GM12864 (cell line): ENCODE measurements around the gene PDE4B.

Experiments
- DNase-seq: peaks from one replicate; pipeline ENCODE4 v3.0.0-alpha.2; 2011; ENCODE audit warnings: low read depth
- H3K4me3 ChIP-seq: 2 replicates; pipeline ENCODE4 v1.5.1; 2011; ENCODE audit warnings: mild to moderate bottlenecking, low read depth, low read length, control low read depth
- CTCF ChIP-seq: IDR thresholded peaks from 2 replicates; pipeline ENCODE4 v1.5.1; 2011; ENCODE audit warnings: low read depth, mild to moderate bottlenecking, moderate library complexity, low read length, control low read depth, inconsistent platforms; ENCODE audit errors: missing control alignments

Gene PDE4B

GRCh38 chr1:66342707-66343106 lies 550.0 kb downstream of the PDE4B start:
- no peak for TF ChIP-seq CTCF
- DNase-seq = no peak
- H3K4me3 ChIP-seq = no peak overlapping the region

GRCh38 chr1:66343569-66344325 lies 551.1 kb downstream of the PDE4B start:
- no peak for DNase-seq
- TF ChIP-seq CTCF = no peak
- no peak overlapping the region for H3K4me3 ChIP-seq

- no peak for DNase-seq
- H3K4me3 ChIP-seq = no peak overlapping the region
- no peak for TF ChIP-seq CTCF
Measured at GRCh38 chr1:66346057-66346795, 553.5 kb downstream of the PDE4B start.

- no peak for TF ChIP-seq CTCF
- H3K4me3 ChIP-seq = no peak overlapping the region
- DNase-seq = no peak
Measured at GRCh38 chr1:66346873-66347272, 554.2 kb downstream of the PDE4B start.

- TF ChIP-seq CTCF = no peak
Measured at GRCh38 chr1:66348776-66349175, 556.1 kb downstream of the PDE4B start.

GRCh38 chr1:66349242-66349641 lies 556.5 kb downstream of the PDE4B start:
- H3K4me3 ChIP-seq = no peak overlapping the region
- no peak for DNase-seq
- no peak for TF ChIP-seq CTCF

More at GRCh38 chr1:66348776-66349175, 556.1 kb downstream of the PDE4B start:
- DNase-seq = no peak
- no peak overlapping the region for H3K4me3 ChIP-seq
